ENCODE data around the gene GHDC. TPM values are rescaled to one million over a fixed set of nuclear protein-coding genes. Genes with fewer than 3 reads are reported as not detected.
A peak's percentile ranks its signal among the peaks of the same experiment; 100 is the strongest.
"Not testable (repeated sequence)": the region's sequence is repeated elsewhere in the genome, so short reads cannot be mapped to it uniquely, and the experiment has no call there.

Gene GHDC
- total RNA-seq, 1 experiment from 2014 or later, result 11.5 TPM

- H3K27me3 ChIP-seq (ENCODE audit: control insufficient read depth, insufficient read depth, low read length), result no peaks in the 10 kb centered on the region
- H3K36me3 ChIP-seq (replicated peaks; ENCODE audit: control insufficient read depth, insufficient read depth, low read length), result no peaks in the 10 kb centered on the region
- H3K4me3 ChIP-seq (ENCODE audit: insufficient read depth, low read depth, low read length), result no peak overlapping the region
- DNase-seq, result peak; percentile 92
Observed at GRCh38 chr17:42163113-42163512, 31.2 kb downstream of the GHDC start.

GRCh38 chr17:42160531-42160910 lies 33.8 kb downstream of the GHDC start:
- Histone ChIP-seq H3K27me3 (ENCODE audit: control insufficient read depth, insufficient read depth, low read length) (no peaks in the 10 kb centered on the region), H3K4me3 (ENCODE audit: insufficient read depth, low read depth, low read length) (no peak overlapping the region), H3K36me3 (replicated peaks; ENCODE audit: control insufficient read depth, insufficient read depth, low read length) (no peaks in the 10 kb centered on the region)
- no peak for DNase-seq

DNA sequence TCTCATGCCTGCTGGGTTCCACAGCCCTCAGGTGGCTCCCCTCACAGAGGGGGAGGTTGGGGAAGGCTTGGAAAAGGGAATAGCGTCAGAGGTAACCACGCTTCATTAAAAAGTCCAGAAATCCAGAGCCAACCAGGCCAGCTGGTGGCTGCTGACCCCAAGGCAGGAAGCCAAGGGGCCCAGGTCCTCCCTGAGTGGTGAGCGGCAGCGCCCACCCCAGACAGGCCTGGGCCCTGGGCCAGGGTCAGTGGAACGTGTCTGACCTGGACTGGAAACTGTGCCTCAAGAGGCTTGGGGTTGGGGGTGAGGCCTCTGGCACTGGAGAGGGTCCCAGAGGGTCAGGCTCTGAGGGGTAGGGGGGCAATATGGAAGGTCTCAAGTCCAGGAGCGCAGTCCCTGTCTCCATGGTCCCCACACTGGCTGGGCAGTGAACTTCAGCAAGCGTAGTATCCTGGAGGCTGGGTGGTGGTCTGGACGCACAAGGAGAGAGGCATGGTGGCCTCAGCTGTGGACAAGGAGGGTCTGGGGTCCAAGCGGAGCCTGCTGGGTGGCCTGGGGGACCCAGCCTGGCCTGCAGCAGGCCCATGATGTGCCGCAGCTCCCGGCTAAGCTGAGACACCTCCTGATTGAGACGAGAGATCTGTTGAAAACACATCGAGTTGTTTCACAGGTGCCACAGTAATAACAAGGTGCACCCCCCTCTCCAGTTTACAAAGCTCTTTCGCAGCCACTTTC lies 34.3 kb downstream of the GHDC start:
- Histone ChIP-seq H3K27me3 (ENCODE audit: control insufficient read depth, insufficient read depth, low read length) (no peaks in the 10 kb centered on the region), H3K4me3 (ENCODE audit: insufficient read depth, low read depth, low read length) (no peak overlapping the region), H3K36me3 (replicated peaks; ENCODE audit: control insufficient read depth, insufficient read depth, low read length) (no peaks in the 10 kb centered on the region)
- DNase-seq, result no peak

DNA sequence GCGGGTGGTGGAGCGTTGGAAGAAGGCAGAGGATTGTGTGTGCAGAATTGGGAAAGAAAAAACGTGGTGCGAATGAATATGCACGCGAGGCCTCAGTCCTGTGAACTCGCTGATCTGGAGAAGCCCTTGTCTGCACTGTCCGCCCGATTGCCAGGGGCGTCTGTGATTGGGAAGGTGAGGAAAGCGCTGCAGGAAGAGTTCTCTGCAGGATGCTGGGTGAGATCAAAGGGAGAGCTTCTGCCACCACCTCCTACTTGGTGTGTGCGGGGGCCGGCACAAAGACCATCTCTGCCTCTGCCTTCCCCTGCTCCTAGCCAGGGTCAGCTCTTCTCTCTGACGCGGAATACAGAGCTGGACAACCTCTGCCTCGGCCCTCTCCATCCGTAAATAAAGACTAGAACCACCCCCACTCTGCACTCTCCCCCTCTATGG lies 38.7 kb downstream of the GHDC start:
- Histone ChIP-seq H3K27me3 (ENCODE audit: control insufficient read depth, insufficient read depth, low read length) (no peaks in the 10 kb centered on the region), H3K36me3 (replicated peaks; ENCODE audit: control insufficient read depth, insufficient read depth, low read length) (no peaks in the 10 kb centered on the region), H3K4me3 (ENCODE audit: insufficient read depth, low read depth, low read length) (peak overlapping the region; percentile 67)
- DNase-seq, result peak; percentile 71

DNA sequence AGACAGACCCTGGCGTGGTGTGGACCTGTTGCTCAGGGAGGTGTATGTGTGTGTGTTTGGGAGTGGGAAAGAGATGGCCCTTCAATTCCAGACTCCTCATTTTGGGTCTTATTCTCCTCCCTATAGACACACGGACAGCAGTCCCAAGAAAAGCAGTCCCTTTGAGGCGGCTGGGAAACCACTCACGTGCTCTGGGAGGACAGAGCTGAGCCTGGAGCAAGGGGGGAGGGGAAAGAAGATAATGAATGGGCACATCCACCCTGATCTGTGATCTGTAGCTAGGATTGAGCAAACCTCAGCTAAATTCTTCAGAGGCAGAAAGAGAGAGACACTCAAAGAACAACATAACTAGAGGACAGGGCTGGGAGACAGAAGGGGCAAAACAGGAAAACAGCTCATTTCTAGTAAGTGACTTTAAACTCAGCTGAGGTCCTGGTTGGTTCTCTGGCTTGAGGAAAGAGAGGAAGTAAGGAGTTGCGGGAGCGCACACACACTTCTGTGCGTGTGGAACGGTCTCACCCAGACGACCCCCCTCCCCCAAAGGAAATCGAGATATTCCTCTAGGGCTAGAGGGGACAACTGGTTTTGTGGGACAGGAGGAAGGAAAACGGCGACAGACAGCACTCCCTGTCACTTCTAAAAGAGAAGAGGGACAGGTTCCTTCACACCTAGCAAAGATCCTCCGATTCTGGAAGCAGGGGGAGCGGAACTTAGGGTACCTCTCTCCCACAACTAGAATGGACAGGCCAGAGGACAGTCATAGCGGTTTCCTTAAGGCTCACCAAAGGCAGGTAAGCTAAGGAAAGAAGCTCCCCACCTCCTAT lies 40.2 kb downstream of the GHDC start:
- peak overlapping the region; percentile 85 for H3K4me3 ChIP-seq (ENCODE audit: insufficient read depth, low read depth, low read length)
- H3K36me3 ChIP-seq (replicated peaks; ENCODE audit: control insufficient read depth, insufficient read depth, low read length), result no peaks in the 10 kb centered on the region
- H3K27me3 ChIP-seq (ENCODE audit: control insufficient read depth, insufficient read depth, low read length), result no peaks in the 10 kb centered on the region
- peak; percentile 40 for DNase-seq

- no peak overlapping the region for H3K4me3 ChIP-seq (ENCODE audit: insufficient read depth, low read depth, low read length)
Observed at GRCh38 chr17:42146911-42147607, 47.2 kb downstream of the GHDC start.

DNA sequence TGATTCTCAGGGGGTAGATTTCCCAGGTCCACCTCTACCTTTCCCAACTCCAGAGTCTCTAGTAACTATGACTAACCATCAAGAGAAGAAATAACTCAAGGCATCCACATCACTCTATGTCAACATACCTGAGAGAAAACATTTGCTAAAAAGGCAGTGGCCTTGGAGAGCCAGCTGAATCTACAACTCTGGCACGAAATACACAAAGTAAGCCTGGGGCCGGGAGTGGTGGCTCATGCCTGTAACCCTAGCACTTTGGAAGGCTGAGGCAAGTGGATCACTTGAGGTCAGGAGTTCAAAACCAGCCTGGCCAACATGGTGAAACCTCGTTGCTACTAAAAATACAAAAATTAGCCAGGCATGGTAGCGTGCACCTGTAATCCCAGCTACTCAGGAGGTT lies 51.2 kb downstream of the GHDC start:
- not testable (repeated sequence) for H3K4me3 ChIP-seq (ENCODE audit: insufficient read depth, low read depth, low read length)

More at GRCh38 chr17:42146911-42147607, 47.2 kb downstream of the GHDC start:
- H3K27me3 ChIP-seq (ENCODE audit: control insufficient read depth, insufficient read depth, low read length), result no peaks in the 10 kb centered on the region
- peaks cover 5% of the 10 kb centered on the region; the same call in 1 of the 2 replicates for H3K36me3 ChIP-seq (replicated peaks; ENCODE audit: control insufficient read depth, insufficient read depth, low read length)
- no peak for DNase-seq

GRCh38 chr17:42142371-42142896 lies 51.9 kb downstream of the GHDC start:
- DNase-seq, result no peak
- peaks cover 5% of the 10 kb centered on the region; the same call in 1 of the 2 replicates for H3K36me3 ChIP-seq (replicated peaks; ENCODE audit: control insufficient read depth, insufficient read depth, low read length)
- H3K27me3 ChIP-seq (ENCODE audit: control insufficient read depth, insufficient read depth, low read length), result no peaks in the 10 kb centered on the region
- no peak overlapping the region for H3K4me3 ChIP-seq (ENCODE audit: insufficient read depth, low read depth, low read length)

More for the DNA sequence above, 51.2 kb downstream of the GHDC start:
- not testable (repeated sequence) for H3K36me3 ChIP-seq (replicated peaks; ENCODE audit: control insufficient read depth, insufficient read depth, low read length); H3K27me3 ChIP-seq (ENCODE audit: control insufficient read depth, insufficient read depth, low read length); DNase-seq

DNA sequence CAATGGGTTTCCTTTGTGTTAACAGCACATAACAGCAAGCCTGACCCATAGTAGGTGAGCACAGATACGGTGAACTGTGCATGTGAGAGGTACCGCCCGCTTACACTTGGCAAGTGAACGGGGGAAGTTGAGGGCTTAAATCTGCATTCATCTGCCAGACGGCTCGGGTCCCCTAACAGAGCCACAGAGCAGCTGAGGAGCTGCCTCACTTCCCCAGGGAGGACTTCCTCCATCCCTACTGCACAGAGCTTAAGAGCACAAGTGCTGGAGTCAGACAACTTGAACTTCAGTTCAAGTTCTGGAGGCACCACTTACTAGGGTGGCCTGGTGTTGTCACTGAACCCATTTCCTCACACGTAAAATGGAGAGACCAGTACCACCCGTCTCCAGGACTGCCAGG lies 52.9 kb downstream of the GHDC start:
- no peak for DNase-seq
- Histone ChIP-seq H3K36me3 (replicated peaks; ENCODE audit: control insufficient read depth, insufficient read depth, low read length) (peaks cover 2% of the 10 kb centered on the region; the same call in 1 of the 2 replicates), H3K27me3 (ENCODE audit: control insufficient read depth, insufficient read depth, low read length) (no peaks in the 10 kb centered on the region), H3K4me3 (ENCODE audit: insufficient read depth, low read depth, low read length) (no peak overlapping the region)

DNA sequence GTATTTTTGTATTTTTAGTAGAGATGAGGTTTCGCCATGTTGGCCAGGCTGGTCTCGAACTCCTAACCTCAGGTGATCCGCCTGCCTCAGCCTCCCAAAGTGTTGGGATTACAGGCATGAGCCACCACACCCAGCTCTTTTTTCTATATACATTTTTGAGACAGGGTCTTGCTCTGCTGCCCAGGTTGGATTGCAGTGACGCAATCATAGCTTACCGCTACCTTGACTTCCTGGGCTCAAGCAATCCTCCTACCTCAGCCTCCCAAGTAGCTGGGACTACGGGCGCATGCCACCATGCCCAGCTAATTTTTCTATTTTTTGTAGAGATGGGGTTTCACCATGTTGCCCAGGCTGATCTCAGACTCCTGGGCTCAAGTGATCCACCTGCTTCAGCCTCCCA lies 53.6 kb downstream of the GHDC start:
- H3K36me3 ChIP-seq (replicated peaks; ENCODE audit: control insufficient read depth, insufficient read depth, low read length); H3K27me3 ChIP-seq (ENCODE audit: control insufficient read depth, insufficient read depth, low read length); DNase-seq: not testable (repeated sequence)

More for the DNA sequence above, 53.6 kb downstream of the GHDC start:
- H3K4me3 ChIP-seq (ENCODE audit: insufficient read depth, low read depth, low read length), result not testable (repeated sequence)

Other genes starting within 250 kb of the GHDC start
- 32.8 and 46.1 TPM in 2 replicates for gene CNP, start 227.7 kb downstream of the GHDC start, total RNA-seq (2014; rRNA removed; shearing (Covaris generic))
- gene DNAJC7, start 177.1 kb downstream of the GHDC start, total RNA-seq (2014; rRNA removed; shearing (Covaris generic)), result 83.4 and 97.3 TPM in 2 replicates
- gene NKIRAS2, start 174.4 kb downstream of the GHDC start, total RNA-seq (2014; rRNA removed; shearing (Covaris generic)), result 31.4 and 35.0 TPM in 2 replicates
- 1.0 and 1.1 TPM in 2 replicates for gene C17orf113, start 143.9 kb downstream of the GHDC start, total RNA-seq (2014; rRNA removed; shearing (Covaris generic))
- 2.7 and 3.8 TPM in 2 replicates for gene ZNF385C, start 96.0 kb downstream of the GHDC start, total RNA-seq (2014; rRNA removed; shearing (Covaris generic))
- gene DHX58, start 81.8 kb downstream of the GHDC start, total RNA-seq (2014; rRNA removed; shearing (Covaris generic)), result 1.2 and 5.6 TPM in 2 replicates
- gene KAT2A, start 73.1 kb downstream of the GHDC start, total RNA-seq (2014; rRNA removed; shearing (Covaris generic)), result 24.8 and 26.0 TPM in 2 replicates
- gene HSPB9, start 71.7 kb downstream of the GHDC start, total RNA-seq (2014; rRNA removed; shearing (Covaris generic)), result 0.10 and 0.22 TPM in 2 replicates
- 82.9 and 91.4 TPM in 2 replicates for gene RAB5C, start 39.5 kb downstream of the GHDC start, total RNA-seq (2014; rRNA removed; shearing (Covaris generic))
- 0.10 TPM in 1 of 2 replicates, not detected in the other for gene KCNH4, start 13.4 kb downstream of the GHDC start, total RNA-seq (2014; rRNA removed; shearing (Covaris generic))
- 0.26 TPM in 1 of 2 replicates, not detected in the other for gene HCRT, start 9.0 kb downstream of the GHDC start, total RNA-seq (2014; rRNA removed; shearing (Covaris generic))
- 30.7 and 41.3 TPM in 2 replicates for gene STAT5B, start 81.9 kb upstream of the GHDC start, total RNA-seq (2014; rRNA removed; shearing (Covaris generic))
- gene STAT5A, start 94.0 kb upstream of the GHDC start, total RNA-seq (2014; rRNA removed; shearing (Covaris generic)), result 9.4 and 13.2 TPM in 2 replicates
- 54.6 and 101 TPM in 2 replicates for gene STAT3, start 193.9 kb upstream of the GHDC start, total RNA-seq (2014; rRNA removed; shearing (Covaris generic))
- gene CAVIN1, start 228.8 kb upstream of the GHDC start, total RNA-seq (2014; rRNA removed; shearing (Covaris generic)), result 18.6 and 26.9 TPM in 2 replicates